Erythroblast (primary cell): ENCODE results near the gene PLPP3.

ENCODE experiments used
- GATA1 ChIP-seq: IDR thresholded peaks from 2 replicates; pipeline ENCODE4 v1.6.1; 2011; ENCODE audit warnings: low read depth, mild to moderate bottlenecking, control low read depth, low read length, moderate library complexity
- POLR2A ChIP-seq: IDR thresholded peaks from 2 replicates; pipeline ENCODE4 v1.6.1; 2011; ENCODE audit warnings: mild to moderate bottlenecking, low read length

DNA sequence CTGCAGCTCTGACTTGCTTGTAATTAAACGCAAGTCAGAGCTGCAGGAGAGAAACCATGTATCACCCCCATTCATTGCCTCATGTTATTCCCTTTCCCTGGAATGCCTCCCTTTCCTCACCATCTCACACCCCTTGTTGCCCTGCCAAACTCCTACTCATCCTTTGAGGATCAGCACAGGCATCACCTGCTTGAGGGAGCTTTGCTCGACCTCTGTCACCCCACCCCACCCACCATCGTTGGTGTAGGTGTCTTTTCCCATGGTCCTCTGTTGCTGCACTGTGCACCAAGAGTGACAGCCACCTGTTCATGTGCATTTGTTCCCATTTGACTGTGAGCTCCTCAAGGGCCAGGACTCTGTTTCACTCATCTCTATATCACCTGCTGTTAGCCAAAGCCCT, 117.2 kb downstream of the PLPP3 start:
- TF ChIP-seq GATA1 (no peak), POLR2A (no peak)
